ENCODE measurements around the gene TMEM203.
"Not testable (repeated sequence)": the region's sequence is repeated elsewhere in the genome, so short reads cannot be mapped to it uniquely, and the experiment has no call there.

Gene TMEM203

DNA sequence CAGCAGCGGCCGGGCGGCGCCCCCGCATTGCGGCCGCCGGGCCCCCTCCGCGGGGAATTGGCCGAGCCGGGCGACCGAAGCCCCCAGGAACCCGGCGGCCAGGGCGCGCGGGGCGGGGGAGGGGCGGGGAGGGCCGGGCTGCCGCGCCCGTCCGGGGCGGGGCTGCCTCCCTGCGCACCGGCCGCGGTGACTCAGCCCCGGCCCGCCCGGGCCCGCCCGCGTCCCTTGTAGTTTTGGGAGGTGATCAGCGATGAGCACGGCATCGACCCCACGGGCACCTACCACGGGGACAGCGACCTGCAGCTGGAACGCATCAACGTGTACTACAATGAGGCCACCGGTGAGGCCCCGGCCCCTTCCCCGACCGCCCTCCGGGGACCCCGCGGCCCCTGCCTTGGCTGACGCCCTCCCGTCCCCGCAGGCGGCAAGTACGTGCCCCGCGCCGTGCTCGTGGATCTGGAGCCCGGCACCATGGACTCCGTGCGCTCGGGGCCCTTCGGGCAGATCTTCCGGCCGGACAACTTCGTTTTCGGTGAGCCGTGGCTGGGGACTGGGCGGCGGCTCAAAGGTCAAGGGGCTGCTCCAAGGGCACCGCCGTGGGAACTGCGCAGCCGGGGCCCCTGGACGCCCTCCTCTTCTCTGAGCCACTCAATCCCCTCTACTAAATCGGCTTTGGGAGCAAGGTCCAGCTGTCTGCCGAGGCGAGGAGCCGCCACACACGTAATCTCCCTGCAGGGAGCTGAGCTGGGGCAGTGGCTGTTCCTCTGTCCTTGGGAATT, 36.2 kb upstream of the TMEM203 start:
- FAIRE-seq = no peak

- peak; percentile 96 for FAIRE-seq
Observed at GRCh38 chr9:137240841-137241489, 35.5 kb upstream of the TMEM203 start, which contains the start of gene TUBB4B. Gene TUBB4B (plus strand): TSS chr9:137241287. CDS start chr9:137241361, 74 bp downstream.

DNA sequence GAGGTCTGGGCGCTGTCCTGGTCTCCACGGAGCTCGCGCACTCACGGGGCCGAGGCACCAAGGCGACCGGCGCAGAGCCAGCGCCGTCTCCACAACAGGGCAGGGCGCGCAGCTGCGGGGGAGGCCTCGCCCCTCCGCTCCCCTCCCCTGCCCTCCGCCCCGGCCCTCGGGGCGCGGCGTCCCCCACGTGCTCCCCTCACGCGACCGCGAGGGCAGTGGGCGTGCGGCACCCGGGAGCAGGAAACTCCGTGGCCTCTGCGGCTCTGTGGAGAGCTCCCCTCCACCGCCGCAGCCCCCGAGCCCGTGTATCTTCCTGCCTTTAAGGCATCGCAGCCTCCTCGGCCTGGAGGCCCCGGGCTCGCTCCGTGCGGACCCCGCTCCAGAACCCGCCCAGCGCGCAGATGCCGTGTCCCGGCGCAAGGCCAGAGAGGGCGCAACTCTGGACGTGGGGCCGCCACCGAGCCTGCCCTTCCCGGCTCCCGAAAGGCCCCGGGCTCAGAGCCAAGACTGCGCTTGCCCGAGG, 34.9 kb upstream of the TMEM203 start:
- FAIRE-seq = no peak

DNA sequence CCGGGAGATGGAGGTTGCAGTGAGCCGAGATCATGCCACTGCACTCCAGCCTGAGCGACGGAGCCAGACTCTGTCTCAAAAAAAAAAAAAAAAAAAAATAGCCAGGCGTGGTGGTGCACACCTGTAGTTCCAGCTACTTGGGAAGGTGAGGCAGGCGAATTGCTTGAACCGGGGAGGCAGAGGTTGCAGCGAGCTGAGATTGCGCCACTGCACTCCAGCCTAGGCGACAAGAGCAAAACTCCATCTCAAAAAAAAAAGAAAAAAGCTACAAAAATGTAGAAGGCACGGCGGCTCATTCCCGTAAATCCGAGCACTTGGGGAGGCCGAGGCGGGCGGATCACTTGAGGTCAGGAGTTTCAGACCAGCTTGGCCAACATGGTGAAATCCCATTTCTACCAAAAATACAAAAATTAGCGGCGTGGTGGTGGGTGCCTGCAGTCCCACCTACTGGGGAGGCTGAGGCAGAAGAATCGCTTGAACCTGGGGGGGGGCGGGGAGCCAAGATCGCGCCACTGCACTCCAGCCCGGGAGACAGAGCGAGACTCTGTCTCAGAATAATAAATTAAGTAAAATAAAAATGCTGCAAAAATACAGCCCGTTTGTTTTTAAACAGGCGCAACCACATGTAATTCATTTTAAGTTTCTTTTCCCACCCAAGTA, 34.2 kb upstream of the TMEM203 start:
- not testable (repeated sequence) for FAIRE-seq

GRCh38 chr9:137237759-137238726, 32.6 kb upstream of the TMEM203 start:
- FAIRE-seq = no peak

DNA sequence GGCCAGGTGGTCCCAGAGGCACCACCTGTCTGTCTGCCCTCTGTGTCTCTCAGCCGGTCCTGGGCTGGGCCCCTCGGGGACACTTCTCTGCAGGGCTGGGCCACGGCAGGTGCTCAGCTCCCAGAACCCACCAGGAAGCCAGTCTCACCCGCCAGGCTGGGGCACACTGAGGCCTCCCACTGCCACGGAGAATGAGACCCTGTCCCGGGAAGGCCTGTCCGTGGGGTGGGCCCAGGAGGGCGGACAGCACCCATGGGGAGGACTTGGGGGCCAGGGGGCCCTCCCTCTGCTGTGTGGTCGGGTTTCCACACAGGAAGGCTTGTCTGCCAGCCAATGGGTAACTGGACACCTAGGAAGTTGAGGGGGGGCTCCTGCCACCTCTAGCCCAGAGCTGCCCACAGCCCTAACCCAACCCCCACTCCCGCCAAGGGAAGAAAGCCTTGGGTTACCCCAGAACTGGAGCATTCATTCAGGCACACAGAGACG, 31.5 kb upstream of the TMEM203 start:
- no peak for FAIRE-seq

DNA sequence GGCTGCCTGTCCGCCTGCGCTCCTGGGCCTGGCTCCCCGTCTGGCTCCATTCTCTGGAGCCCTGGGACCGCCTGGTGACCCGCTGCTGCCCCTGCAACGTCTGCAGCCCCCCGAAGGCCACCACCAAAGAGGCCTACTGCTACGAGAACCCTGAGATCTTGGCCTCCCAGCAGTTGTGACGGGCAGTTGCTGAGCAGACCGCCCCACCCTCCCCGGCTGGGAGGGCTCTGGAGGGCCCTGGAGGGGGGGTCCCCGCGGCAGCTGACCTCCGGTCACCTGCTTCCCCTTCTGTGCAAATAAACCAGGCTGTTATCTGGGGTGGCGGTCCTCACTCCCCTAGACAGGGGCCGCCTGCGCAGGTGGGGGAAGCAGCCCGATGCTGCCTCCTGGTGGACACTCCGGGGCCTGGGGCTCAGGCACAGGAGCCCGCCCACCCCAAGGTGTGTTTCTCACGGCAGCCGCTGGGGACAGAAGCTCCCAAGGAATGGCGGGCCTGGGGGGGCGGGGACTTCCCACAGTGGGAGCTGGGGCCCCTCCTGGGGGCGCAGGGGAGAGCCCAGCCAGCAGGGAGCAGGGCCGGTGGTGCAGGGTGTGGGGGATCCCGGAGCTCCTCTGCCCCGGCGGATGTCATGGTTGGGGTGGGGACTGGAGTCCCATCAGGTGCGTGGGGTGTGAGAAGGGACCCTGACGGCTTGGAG, 30.9 kb upstream of the TMEM203 start:
- FAIRE-seq = no peak

GRCh38 chr9:137235424-137236237, 30.2 kb upstream of the TMEM203 start:
- no peak for FAIRE-seq

DNA sequence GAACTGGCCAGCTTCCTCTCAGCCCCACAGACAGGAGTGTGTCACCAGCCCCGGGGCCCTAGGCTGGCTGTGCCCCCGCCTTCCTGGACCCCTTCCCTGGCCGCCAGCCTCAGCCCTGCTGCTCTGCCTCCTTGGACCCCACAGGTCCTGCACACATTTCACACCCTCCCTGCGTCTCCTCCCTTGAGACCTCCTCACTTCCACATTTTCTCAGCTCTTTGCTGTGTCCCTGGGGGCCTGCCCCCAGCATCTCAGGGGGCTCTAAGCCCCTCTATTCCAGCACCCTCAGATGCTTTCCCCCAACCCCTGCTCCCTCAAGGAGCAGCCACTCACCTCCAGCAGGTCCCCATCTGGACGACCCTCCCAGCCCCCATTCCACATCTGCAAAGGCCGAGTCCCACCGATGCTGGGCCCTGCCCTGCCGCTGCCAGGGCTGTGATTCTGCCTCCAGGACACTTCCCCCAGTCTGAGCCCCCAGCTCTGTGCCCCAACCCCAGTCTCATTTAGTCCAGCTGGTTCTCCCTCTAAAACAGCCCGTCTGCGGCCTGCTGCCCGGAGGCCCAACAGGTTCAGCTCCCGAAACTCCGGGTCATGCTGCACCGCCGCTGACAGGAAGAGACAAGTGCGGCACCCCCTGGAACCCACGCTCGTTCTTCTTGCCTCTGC, 29.4 kb upstream of the TMEM203 start:
- FAIRE-seq = no peak

DNA sequence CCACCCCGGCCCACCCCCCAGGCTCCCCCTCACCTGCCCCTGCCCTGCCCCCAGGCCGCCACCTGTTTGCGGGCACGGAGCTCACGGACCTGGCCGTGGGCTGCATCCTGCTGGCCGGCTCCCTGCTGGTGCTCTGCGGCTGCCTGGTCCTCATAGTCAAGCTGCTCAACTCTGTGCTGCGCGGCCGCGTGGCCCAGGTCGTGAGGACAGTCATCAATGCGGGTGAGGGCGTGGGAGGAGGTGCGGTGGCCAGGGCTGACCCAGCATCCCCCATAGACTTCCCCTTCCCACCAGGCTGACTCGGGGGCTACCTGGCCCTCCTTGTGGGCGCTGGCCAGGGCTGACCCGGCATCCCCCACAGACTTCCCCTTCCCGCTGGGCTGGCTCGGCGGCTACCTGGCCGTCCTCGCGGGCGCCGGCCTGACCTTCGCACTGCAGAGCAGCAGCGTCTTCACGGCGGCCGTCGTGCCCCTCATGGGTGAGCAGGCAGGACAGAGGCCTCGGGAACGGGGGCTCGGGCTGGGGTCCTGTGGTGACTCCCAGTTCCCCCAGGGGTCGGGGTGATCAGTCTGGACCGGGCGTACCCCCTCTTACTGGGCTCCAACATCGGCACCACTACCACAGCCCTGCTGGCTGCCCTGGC, 28.7 kb upstream of the TMEM203 start:
- FAIRE-seq = no peak

GRCh38 chr9:137233143-137233980, 27.9 kb upstream of the TMEM203 start:
- no peak for FAIRE-seq

- no peak for FAIRE-seq
Observed at GRCh38 chr9:137232510-137232909, 27.1 kb upstream of the TMEM203 start.

GRCh38 chr9:137232101-137232500, 26.7 kb upstream of the TMEM203 start:
- no peak for FAIRE-seq

- no peak for FAIRE-seq
Observed at GRCh38 chr9:137231372-137232039, 26.1 kb upstream of the TMEM203 start.

GRCh38 chr9:137230705-137231371, 25.4 kb upstream of the TMEM203 start, which contains the start of gene SLC34A3:
Gene SLC34A3 (plus strand): TSS chr9:137230901. CDS start chr9:137231703, 802 bp downstream.
- no peak for FAIRE-seq

DNA sequence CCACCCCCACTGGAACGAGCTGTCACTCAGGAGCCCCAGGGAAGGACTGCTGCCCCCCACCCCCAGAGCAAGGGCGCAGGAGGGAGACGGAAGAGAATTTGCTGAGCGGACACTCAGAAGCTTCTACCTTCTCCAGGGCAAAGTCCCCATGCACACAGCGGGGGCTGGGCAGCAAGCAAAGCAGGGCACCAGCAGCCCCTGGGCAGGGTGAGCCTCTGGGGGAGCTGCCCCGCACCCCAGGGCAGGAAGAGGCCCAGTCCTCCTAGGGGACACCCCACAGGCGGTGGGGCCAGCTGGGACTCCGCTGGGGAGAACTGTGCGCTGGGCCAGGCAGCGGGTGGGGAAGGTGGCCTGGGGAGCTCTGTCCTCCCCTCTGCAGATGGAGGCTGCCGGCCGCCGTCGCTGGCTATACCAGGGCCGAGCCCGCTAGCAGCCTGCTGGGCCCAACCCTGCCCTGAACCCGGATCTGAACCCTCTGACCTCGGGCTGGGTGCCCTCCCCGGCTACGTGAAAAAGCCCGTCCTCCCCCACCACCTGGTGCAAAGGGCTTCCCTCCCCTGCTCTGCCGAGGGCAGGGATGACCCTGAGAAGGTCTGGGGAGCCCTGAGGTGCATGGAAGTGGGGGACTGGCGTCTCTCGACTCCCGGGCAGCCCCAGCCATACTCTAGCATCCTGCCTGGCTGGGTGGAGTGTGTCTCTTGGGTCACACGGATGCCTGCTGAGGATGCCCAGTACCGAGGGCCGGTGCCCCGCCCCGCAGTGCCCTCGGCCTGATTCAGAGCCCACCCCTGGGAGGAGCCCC, 24.7 kb upstream of the TMEM203 start:
- FAIRE-seq = no peak

All from TTC549 (cell line).